Inflammatory macrophage treated with lipopolysaccharide for 1 hour (primary cell): ENCODE measurements around the gene SLC27A3.

Experiments used
- DNase-seq, 2 donors: peaks; one replicate each; pipeline ENCODE4 v3.0.0-alpha.2; 2020 to 2022

Gene SLC27A3

DNA sequence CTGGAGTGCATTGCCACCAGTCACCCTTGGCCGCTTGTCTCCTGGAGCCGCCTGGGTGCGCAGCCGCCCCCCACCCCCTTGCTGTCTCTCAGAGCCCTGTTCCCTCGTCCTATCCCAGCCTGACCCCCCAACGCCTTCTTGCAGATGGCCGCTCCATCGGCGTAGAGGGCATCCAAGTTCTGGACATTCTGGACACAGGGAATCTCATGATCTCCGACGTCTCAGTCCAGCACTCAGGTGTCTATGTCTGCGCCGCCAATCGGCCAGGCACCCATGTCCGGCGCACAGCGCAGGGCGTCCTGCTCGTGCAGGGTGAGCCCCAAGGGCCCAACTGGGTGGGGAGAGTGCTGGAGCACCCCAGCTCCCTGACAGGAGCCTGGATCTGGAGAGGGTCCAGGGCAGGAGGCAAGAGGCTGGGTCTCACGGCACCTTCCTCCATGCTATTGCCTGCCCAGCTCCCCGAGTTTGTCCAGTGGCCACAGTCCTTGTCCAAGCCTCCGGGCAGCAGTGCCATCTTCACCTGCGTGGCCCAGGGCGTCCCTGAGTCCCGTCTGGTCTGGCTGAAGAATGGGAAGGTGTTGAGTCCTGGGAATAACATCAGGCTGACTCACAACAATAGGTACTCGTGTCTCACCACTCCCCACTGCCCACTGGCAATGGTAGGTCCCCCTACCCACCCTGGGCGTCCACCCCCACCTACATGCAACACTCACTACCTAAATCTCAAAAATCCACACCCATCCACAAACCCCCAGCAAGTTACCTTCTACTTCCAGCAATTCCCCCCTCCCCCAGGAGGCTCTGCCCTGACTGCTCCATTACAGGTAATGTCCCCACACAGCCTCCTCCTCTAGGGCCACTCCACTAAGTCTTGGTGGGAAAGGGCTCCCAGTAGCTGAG lies 24.6 kb downstream of the SLC27A3 start:
- no peak for DNase-seq

GRCh38 chr1:153800516-153800915 lies 25.3 kb downstream of the SLC27A3 start:
- no peak for DNase-seq

GRCh38 chr1:153801028-153801625 lies 25.9 kb downstream of the SLC27A3 start:
- DNase-seq: no peak

GRCh38 chr1:153801786-153802697 lies 26.8 kb downstream of the SLC27A3 start:
- DNase-seq: no peak

DNA sequence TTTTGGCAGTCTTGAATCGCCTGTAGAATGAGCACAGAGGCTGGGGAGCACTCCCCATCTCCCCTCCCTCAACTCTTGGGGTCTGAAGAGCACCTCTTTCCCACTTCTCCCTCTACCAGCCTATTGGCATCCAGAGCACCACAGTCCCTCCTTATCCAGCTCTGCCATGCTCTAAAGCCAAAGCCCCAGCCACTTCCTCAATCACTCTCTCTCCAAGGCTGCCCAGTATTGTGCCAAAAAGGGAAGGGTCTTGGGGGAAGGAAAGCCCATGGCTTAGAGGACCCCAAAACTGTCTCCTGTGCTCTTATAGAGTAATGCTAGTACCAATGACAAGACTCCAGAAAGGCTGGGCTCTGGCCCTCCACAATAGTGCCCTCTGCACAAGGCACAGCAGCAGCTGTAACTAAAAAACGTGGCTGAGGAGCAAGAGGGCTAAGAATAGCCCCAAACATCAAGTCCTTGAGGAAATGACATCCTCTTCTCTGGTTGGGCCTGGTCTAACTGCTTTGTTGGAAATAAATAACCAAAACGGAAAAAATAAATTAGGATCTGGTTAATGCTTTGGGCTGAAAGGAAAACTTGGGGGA lies 28.4 kb downstream of the SLC27A3 start:
- DNase-seq: no peak

- DNase-seq: no peak
Measured at GRCh38 chr1:153804112-153804511, 28.9 kb downstream of the SLC27A3 start.

GRCh38 chr1:153805042-153805745 lies 30.0 kb downstream of the SLC27A3 start:
- DNase-seq: peak; percentile 91 to 94

DNA sequence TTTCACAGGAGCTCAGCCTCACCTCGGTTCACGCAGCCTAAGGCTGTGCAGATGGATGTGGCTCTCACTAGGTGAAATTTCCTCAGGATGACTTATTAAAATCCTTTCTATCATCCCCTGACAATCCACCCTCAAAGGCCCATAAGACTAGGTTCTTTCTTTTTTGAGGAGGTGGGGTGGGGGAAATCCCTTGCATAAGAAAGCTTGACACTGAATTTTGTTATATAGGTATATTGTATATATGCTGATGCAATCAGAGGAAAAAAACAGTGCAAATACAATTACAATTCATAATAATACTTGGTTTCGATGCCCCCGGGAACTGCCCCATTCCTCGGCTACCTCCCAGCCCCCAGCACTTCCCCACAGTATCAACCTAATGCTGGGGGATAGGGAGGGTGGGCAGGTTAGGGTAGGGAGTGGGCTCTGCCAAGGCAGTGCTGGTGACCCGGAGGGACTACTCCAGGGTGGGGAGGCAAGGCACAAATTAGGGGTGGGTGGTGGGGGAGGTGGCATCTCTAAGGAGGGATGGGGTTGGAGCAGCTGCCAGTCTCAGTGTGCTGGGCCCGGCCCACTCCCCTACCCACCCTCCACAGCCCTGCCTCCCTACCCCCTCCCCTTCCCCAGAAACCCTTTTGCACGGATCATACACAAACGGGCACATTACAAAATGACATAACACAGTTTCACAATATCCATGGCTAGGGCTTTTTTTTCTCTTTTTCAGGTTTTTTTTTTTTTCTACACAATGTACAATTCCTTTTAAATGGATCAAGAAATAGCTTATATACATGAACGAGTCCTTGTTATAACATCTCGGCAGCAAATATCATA lies 30.9 kb downstream of the SLC27A3 start:
- DNase-seq: peak; percentile 18 to 40

GRCh38 chr1:153816283-153816889 lies 41.2 kb downstream of the SLC27A3 start:
- no peak for DNase-seq

- DNase-seq: no peak
Measured at GRCh38 chr1:153818876-153819275, 43.7 kb downstream of the SLC27A3 start.

- DNase-seq: no peak
Measured at GRCh38 chr1:153827168-153827964, 52.2 kb downstream of the SLC27A3 start.
